Body of pancreas (tissue), 4 donors: ENCODE data around the gene OMD. TPM values are rescaled to one million over a fixed set of nuclear protein-coding genes. Genes with fewer than 3 reads are reported as not detected.

Source experiments
- ATAC-seq: fragments of 150-250 bp; one replicate; pipeline ENCODE4 v1.9.1; 2016
- DNase-seq, 4 donors: peaks; one replicate each; pipeline ENCODE4 v3.0.0-alpha.2; 2019
- H3K27ac ChIP-seq, 4 donors: fragments of 200-600 bp; sonication (generic); 1 replicate in 3 of 4; 2 replicates in 1 of 4; pipeline versions ENCODE4 v1.5.1 to v1.6.1; 2016 to 2019; ENCODE audit warnings: mild to moderate bottlenecking in 1 of 4, mixed read lengths in 1 of 4, moderate library complexity in 1 of 4
- H3K27me3 ChIP-seq, 2 donors: fragments of 200-600 bp; sonication (generic); one replicate each; pipeline ENCODE4 v1.6.0; 2016; ENCODE audit warnings: mild to moderate bottlenecking in 1 of 2
- H3K36me3 ChIP-seq, 2 donors: fragments of 200-600 bp; sonication (generic); replicated peaks in 1 of 2; 2 replicates each; pipeline ENCODE4 v1.5.1; 2016; ENCODE audit warnings: low read depth in 2 of 2; ENCODE audit not compliant: insufficient read depth in 1 of 2
- H3K4me1 ChIP-seq: fragments of 200-600 bp; sonication (generic); one replicate; pipeline ENCODE4 v1.6.0; 2016
- H3K4me3 ChIP-seq, 2 donors: fragments of 200-600 bp; sonication (generic); 1 replicate in 1 of 2; 2 replicates in 1 of 2; pipeline ENCODE4 v1.5.1; 2016 to 2019
- H3K9me3 ChIP-seq, 3 donors: fragments of 200-600 bp; sonication (generic); 1 replicate in 2 of 3; 2 replicates in 1 of 3; pipeline ENCODE4 v1.5.1; 2016
- CTCF ChIP-seq, 7 experiments: fragments of 450-650 bp in 4 of 7; fragments of 200-600 bp in 3 of 7; sonication (generic) in 3 of 7; IDR thresholded peaks; one replicate each; pipeline ENCODE4 v1.5.1; 2016 to 2019; ENCODE audit warnings: antibody characterized with exemption in 7 of 7
- POLR2A ChIP-seq, 3 donors: fragments of 450-650 bp; IDR thresholded peaks; one replicate each; pipeline ENCODE4 v1.6.1; 2016; ENCODE audit warnings: antibody characterized with exemption in 3 of 3, mild to moderate bottlenecking in 2 of 3
- WGBS, 2 donors: methylation state at CpG; one replicate each; pipeline ENCODE4 v1.1.5; 2017; 5-methylcytosine and 5-hydroxymethylcytosine counted together
- intact Hi-C: fragments of 100-400 bp; cut with DNase I; formaldehyde crosslinking; loops from one replicate; pipeline ENCODE4 v1.15.1; 2023
- total RNA-seq, 2 donors: library from RNA; depleted of rRNA; stranded (reverse); fragments of >200 nt; gene quantifications; one replicate each; pipeline ENCODE4 v1.1.0, GENCODE V29; 2016

OMD gene
- total RNA-seq, 2 donors from 2014 or later: 0.33 to 4.9 TPM

GRCh38 chr9:92402826-92403745 lies 21.2 kb downstream of the OMD start:
- Histone ChIP-seq H3K4me3 (no peak overlapping the region), H3K9me3 (no peaks in the 10 kb centered on the region), H3K27ac (no peak overlapping the region), H3K27me3 (no peaks in the 10 kb centered on the region), H3K36me3 (no peaks in the 10 kb centered on the region), H3K4me1 (no peaks in the 10 kb centered on the region)
- no peak for TF ChIP-seq POLR2A (IDR thresholded peaks at IDR 0.05)
- no peak for TF ChIP-seq CTCF (IDR thresholded peaks at IDR 0.05)
- intact Hi-C loops: no loop called here
- WGBS, 2 donors: 65 to 66% methylated on average over 5 of the region's 5 CpGs
- DNase-seq: no peak
- ATAC-seq: no peak

- intact Hi-C loops: no loop called here
- no peaks in the 10 kb centered on the region for H3K36me3 ChIP-seq
- no peak overlapping the region for H3K4me3 ChIP-seq
- H3K9me3 ChIP-seq: no peaks in the 10 kb centered on the region
- no peaks in the 10 kb centered on the region for H3K4me1 ChIP-seq
- ATAC-seq: no peak
- no peak for TF ChIP-seq CTCF (IDR thresholded peaks at IDR 0.05)
- TF ChIP-seq POLR2A (IDR thresholded peaks at IDR 0.05): no peak
- 78 to 96% methylated on average over 1 of the region's 1 CpG for WGBS, 2 donors
- no peak overlapping the region for H3K27ac ChIP-seq
- H3K27me3 ChIP-seq: no peaks in the 10 kb centered on the region
- no peak for DNase-seq
Observed at GRCh38 chr9:92402360-92402759, 21.9 kb downstream of the OMD start.

GRCh38 chr9:92397853-92398252 lies 26.4 kb downstream of the OMD start:
- no peaks in the 10 kb centered on the region for H3K27me3 ChIP-seq
- ATAC-seq: no peak
- DNase-seq: no peak
- WGBS, 2 donors: 88 to 94% methylated on average over 3 of the region's 3 CpGs
- H3K27ac ChIP-seq: no peak overlapping the region
- TF ChIP-seq CTCF (IDR thresholded peaks at IDR 0.05) (no peak), POLR2A (IDR thresholded peaks at IDR 0.05) (no peak)
- no peak overlapping the region for H3K4me3 ChIP-seq
- no peaks in the 10 kb centered on the region for H3K36me3 ChIP-seq
- no peaks in the 10 kb centered on the region for H3K9me3 ChIP-seq
- peaks cover 5% of the 10 kb centered on the region for H3K4me1 ChIP-seq
- intact Hi-C loops: no loop called here

- no peaks in the 10 kb centered on the region for H3K27me3 ChIP-seq
- ATAC-seq (no peak), DNase-seq (no peak)
- no peaks in the 10 kb centered on the region for H3K9me3 ChIP-seq
- H3K27ac ChIP-seq: no peak overlapping the region
- peaks cover 5% of the 10 kb centered on the region for H3K4me1 ChIP-seq
- H3K36me3 ChIP-seq: no peaks in the 10 kb centered on the region
- TF ChIP-seq POLR2A (IDR thresholded peaks at IDR 0.05) (no peak), CTCF (IDR thresholded peaks at IDR 0.05) (no peak)
- WGBS, 2 donors: 85 to 89% methylated on average over 1 of the region's 1 CpG
- intact Hi-C loops: no loop called here
- H3K4me3 ChIP-seq: no peak overlapping the region
Observed at GRCh38 chr9:92395617-92396016, 28.7 kb downstream of the OMD start.

- no peak for TF ChIP-seq POLR2A (IDR thresholded peaks at IDR 0.05)
- no peak overlapping the region for H3K4me3 ChIP-seq
- 4 to 17% methylated on average over 1 of the region's 1 CpG for WGBS, 2 donors
- no peaks in the 10 kb centered on the region for H3K27me3 ChIP-seq
- H3K9me3 ChIP-seq: no peaks in the 10 kb centered on the region
- ATAC-seq (no peak), DNase-seq (no peak)
- no peaks in the 10 kb centered on the region for H3K36me3 ChIP-seq
- peaks cover 5% of the 10 kb centered on the region for H3K4me1 ChIP-seq
- no peak overlapping the region for H3K27ac ChIP-seq
- intact Hi-C loops: no loop called here
Observed at GRCh38 chr9:92393686-92394085, 30.6 kb downstream of the OMD start.
